ENCODE data around the gene C12orf43. TPM values are rescaled to one million over a fixed set of nuclear protein-coding genes. Genes with fewer than 3 reads are reported as not detected.

The C12orf43 gene, protein sequence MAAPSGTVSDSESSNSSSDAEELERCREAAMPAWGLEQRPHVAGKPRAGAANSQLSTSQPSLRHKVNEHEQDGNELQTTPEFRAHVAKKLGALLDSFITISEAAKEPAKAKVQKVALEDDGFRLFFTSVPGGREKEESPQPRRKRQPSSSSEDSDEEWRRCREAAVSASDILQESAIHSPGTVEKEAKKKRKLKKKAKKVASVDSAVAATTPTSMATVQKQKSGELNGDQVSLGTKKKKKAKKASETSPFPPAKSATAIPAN
- total RNA-seq (2022; extraction: Qiagen RNA extraction), result 21.1 to 26.0 TPM (median 22.9 TPM) in 5 replicates

DNA sequence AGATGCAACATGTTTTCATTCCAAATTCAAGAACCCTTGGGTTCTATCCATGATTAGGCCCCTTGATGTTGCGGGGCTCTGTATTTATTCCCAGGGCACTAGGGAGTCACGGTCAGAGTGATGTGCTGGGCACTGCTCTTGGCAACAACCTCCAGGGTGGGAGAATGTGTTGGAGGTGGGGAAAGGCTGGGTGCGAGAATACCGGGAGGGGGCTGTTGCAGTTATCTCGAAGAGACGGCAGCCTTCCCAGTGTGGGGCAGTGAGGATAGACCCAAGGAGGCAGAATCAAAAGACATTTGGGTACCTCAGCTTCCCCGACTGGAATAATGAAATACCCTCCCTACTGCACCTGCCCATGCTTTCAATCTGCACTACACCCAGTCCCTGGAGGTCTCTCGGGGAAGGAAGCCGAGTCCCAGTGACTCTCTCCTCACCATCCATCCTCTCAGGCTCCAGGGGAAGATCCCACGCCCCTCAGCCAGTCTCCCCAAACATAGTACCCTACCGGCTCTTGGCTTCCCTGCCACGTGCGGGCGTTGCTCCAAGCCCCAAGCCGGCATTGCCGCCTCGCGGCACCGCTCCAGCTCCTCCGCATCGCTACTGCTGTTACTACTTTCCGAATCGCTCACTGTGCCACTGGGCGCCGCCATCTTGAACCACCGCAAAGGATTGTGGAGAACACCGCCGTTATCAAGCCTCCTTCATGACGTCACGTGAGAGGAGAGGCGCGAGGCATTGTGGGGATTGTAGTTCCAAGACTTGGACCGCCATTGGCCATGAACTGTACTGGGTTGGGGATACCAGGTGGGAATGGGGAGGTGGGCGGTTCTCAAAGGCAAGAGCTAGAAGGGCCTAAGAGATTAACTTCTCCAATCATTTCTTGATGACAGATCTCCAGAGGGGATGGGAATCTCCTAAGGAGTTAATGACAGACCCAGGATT is at the start of gene C12orf43:
Gene C12orf43, minus strand, starts transcription at position 663 of the 942 bp plus-strand sequence. Its CDS starts 13 bp downstream, at position 650.

DNA sequence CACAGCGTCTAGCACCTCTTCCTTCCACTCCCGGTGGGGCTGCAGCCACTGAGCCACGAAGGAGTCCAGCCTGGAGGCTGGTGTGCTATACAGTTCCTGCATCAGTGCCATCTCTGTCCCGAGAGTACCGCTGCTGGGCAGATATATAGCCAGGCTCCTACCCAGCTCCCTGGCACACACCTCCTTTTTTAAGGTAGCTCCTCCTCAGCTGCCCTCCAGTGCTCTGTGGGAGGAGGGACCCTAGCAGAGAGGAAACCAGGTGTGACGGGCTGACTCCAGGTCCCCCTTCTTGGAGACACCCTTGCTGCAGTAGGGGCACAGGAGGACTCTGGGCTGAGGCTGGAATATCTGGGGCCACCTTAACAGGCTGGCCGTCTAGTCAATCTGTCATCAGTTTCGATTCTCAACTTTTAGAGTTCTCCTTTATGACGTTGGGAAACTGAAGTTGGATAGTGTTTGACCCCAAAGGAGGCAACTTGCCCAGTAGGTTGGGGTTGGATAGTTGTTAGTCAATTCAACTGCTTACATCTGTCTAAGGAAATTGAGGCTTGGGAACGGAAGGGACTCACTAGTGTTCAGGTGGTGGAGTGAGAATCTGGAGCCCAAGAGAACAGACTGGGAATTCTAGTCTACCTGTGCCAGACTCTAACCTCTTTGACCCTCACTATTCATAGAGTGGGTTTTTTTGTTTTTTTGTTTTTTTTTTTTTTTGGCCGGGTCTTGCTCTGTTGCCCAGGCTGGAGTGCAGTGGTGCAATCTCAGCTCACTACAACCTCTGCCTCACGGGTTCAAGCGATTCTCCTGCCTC is 22.8 kb upstream of the C12orf43 start, which contains the start of gene OASL:
Gene OASL, minus strand, starts transcription at position 386 of the 808 bp plus-strand sequence. Its CDS starts 275 bp downstream, at position 111.

DNA sequence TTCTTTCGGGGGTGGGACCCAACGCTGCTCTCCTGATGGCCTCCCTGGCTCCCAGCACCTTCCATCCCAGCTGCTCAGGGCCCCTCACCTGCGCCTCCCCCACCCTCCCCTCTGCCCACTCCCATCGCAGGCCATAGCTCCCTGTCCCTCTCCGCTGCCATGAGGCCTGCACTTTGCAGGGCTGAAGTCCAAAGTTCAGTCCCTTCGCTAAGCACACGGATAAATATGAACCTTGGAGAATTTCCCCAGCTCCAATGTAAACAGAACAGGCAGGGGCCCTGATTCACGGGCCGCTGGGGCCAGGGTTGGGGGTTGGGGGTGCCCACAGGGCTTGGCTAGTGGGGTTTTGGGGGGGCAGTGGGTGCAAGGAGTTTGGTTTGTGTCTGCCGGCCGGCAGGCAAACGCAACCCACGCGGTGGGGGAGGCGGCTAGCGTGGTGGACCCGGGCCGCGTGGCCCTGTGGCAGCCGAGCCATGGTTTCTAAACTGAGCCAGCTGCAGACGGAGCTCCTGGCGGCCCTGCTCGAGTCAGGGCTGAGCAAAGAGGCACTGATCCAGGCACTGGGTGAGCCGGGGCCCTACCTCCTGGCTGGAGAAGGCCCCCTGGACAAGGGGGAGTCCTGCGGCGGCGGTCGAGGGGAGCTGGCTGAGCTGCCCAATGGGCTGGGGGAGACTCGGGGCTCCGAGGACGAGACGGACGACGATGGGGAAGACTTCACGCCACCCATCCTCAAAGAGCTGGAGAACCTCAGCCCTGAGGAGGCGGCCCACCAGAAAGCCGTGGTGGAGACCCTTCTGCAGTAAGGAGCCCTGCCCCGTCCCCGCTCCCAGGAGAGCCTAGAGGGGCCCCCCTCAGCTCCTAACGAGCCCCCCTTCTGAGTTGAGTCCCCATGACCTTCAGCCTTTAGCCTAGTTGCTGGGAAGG is 37.7 kb downstream of the C12orf43 start, which contains the start of gene HNF1A:
Gene HNF1A, plus strand, starts transcription at position 248 of the 924 bp plus-strand sequence. Its CDS starts 226 bp downstream, at position 474.

Other genes starting within 250 kb of the C12orf43 start
- gene SPPL3, start 112.1 kb downstream of the C12orf43 start, total RNA-seq (2022; extraction: Qiagen RNA extraction), result 33.3 to 57.5 TPM (median 52.1 TPM) in 5 replicates
- gene HNF1A, start 37.9 kb downstream of the C12orf43 start, total RNA-seq (2022; extraction: Qiagen RNA extraction), result 2.8 to 4.9 TPM (median 4.5 TPM) in 5 replicates
- gene OASL, start 22.8 kb upstream of the C12orf43 start, total RNA-seq (2022; extraction: Qiagen RNA extraction), result 1.2 to 2.6 TPM (median 2.1 TPM) in 5 replicates
- gene P2RX7, start 116.4 kb upstream of the C12orf43 start, total RNA-seq (2022; extraction: Qiagen RNA extraction), result not detected in 5 replicates
- gene P2RX4, start 193.6 kb upstream of the C12orf43 start, total RNA-seq (2022; extraction: Qiagen RNA extraction), result 14.2 to 19.5 TPM (median 18.4 TPM) in 5 replicates

Measured in A549 treated with dexamethasone at 1 μM for 4 hours (cell line).